DOHH2 (cell line): ENCODE measurements around the gene SENP1.

ENCODE experiments used
- H3F3A ChIP-seq: fragments of 200-600 bp; sonication (generic), shearing (Covaris generic); 2 replicates; pipeline ENCODE4 v1.6.0; 2016; ENCODE audit warnings: antibody characterized with exemption, mild to moderate bottlenecking; ENCODE audit not compliant: control insufficient read depth, insufficient read depth
- H3K27ac ChIP-seq: fragments of 200-600 bp; sonication (generic); 2 replicates; pipeline ENCODE4 v1.5.1; 2014; ENCODE audit warnings: low read depth, mild to moderate bottlenecking, low read length, moderate library complexity
- H3K27me3 ChIP-seq: fragments of 200-600 bp; sonication (generic); 2 replicates; pipeline ENCODE4 v1.6.1; 2014; ENCODE audit warnings: mild to moderate bottlenecking, low read length, mixed read lengths; ENCODE audit not compliant: control insufficient read depth
- H3K36me3 ChIP-seq: fragments of 200-600 bp; sonication (generic); 2 replicates; pipeline ENCODE4 v1.6.1; 2014; ENCODE audit warnings: mild to moderate bottlenecking, low read length, moderate library complexity, mixed read lengths; ENCODE audit not compliant: control insufficient read depth
- H3K4me1 ChIP-seq: fragments of 200-600 bp; sonication (generic); 2 replicates; pipeline ENCODE4 v1.6.1; 2014; ENCODE audit warnings: mild to moderate bottlenecking, low read length, mixed read lengths; ENCODE audit not compliant: control insufficient read depth
- H3K4me2 ChIP-seq: fragments of 200-600 bp; sonication (generic); 2 replicates; pipeline ENCODE4 v1.6.0; 2014; ENCODE audit warnings: mild to moderate bottlenecking, low read length, moderate library complexity
- H3K4me3 ChIP-seq: fragments of 200-600 bp; sonication (generic); 2 replicates; pipeline ENCODE4 v1.5.1; 2014; ENCODE audit warnings: mild to moderate bottlenecking, low read length, mixed read lengths
- H3K79me2 ChIP-seq: fragments of 200-600 bp; sonication (generic); 2 replicates; pipeline ENCODE4 v1.6.1; 2014; ENCODE audit warnings: mild to moderate bottlenecking, low read length, mixed read lengths; ENCODE audit not compliant: control insufficient read depth
- H3K9me2 ChIP-seq: fragments of 200-600 bp; sonication (generic); replicated peaks from 2 replicates; pipeline ENCODE4 v1.6.1; 2014; ENCODE audit warnings: mild to moderate bottlenecking, low read length, mixed read lengths; ENCODE audit not compliant: control insufficient read depth
- H3K9me3 ChIP-seq: fragments of 200-600 bp; sonication (generic); 2 replicates; pipeline ENCODE4 v1.6.1; 2014; ENCODE audit warnings: antibody characterized with exemption, low read length, mixed read lengths; ENCODE audit not compliant: control insufficient read depth, insufficient read depth
- H4K20me1 ChIP-seq: fragments of 200-600 bp; sonication (generic); 2 replicates; pipeline ENCODE4 v1.6.0; 2014; ENCODE audit warnings: low read depth, mild to moderate bottlenecking, antibody characterized with exemption, low read length, moderate library complexity; ENCODE audit not compliant: control insufficient read depth, insufficient read depth
- CTCF ChIP-seq: fragments of 200-600 bp; sonication (generic); IDR thresholded peaks from one replicate; pipeline ENCODE4 v1.5.1; 2014; ENCODE audit warnings: antibody characterized with exemption, mild to moderate bottlenecking, low read depth, low read length; ENCODE audit not compliant: poor library complexity, severe bottlenecking
- EZH2phosphoT487 ChIP-seq: fragments of 200-600 bp; sonication (generic); IDR thresholded peaks from 2 replicates; pipeline ENCODE4 v1.6.1; 2017; ENCODE audit warnings: borderline replicate concordance, mild to moderate bottlenecking, antibody characterized with exemption, low read length, moderate library complexity, mixed read lengths

The SENP1 gene

GRCh38 chr12:48054955-48055821, 50.7 kb downstream of the SENP1 start:
- Histone ChIP-seq H3K4me3 (no peak overlapping the region), H3K4me1 (no peaks in the 10 kb centered on the region), H3K27me3 (no peaks in the 10 kb centered on the region), H3K9me2 (no peaks in the 10 kb centered on the region), H3K27ac (no peak overlapping the region), H3K36me3 (peaks cover 34% of the 10 kb centered on the region), H3K4me2 (no peak overlapping the region), H3F3A (peaks cover 3% of the 10 kb centered on the region; the same call in 1 of the 2 replicates), H3K79me2 (no peaks in the 10 kb centered on the region), H4K20me1 (no peaks in the 10 kb centered on the region), H3K9me3 (peaks cover 5% of the 10 kb centered on the region; the same call in 1 of the 2 replicates)
- TF ChIP-seq CTCF (no peak), EZH2phosphoT487 (no peak)

- no peaks in the 10 kb centered on the region for H3K9me2 ChIP-seq
- H3K4me2 ChIP-seq: no peak overlapping the region
- H3K27me3 ChIP-seq: no peaks in the 10 kb centered on the region
- no peak overlapping the region for H3K4me3 ChIP-seq
- H3K9me3 ChIP-seq: peaks cover 2% of the 10 kb centered on the region; the same call in 1 of the 2 replicates
- H4K20me1 ChIP-seq: no peaks in the 10 kb centered on the region
- TF ChIP-seq CTCF (no peak), EZH2phosphoT487 (no peak)
- H3K4me1 ChIP-seq: no peaks in the 10 kb centered on the region
- no peaks in the 10 kb centered on the region for H3K79me2 ChIP-seq
- H3F3A ChIP-seq: no peaks in the 10 kb centered on the region
- no peak overlapping the region for H3K27ac ChIP-seq
- peaks cover 33% of the 10 kb centered on the region for H3K36me3 ChIP-seq
Observed at GRCh38 chr12:48053883-48054282, 52.0 kb downstream of the SENP1 start.

GRCh38 chr12:48053122-48053521, 52.8 kb downstream of the SENP1 start:
- no peaks in the 10 kb centered on the region for H3K4me1 ChIP-seq
- no peak overlapping the region for H3K27ac ChIP-seq
- H3K27me3 ChIP-seq: no peaks in the 10 kb centered on the region
- H3K4me3 ChIP-seq: no peak overlapping the region
- no peaks in the 10 kb centered on the region for H4K20me1 ChIP-seq
- no peaks in the 10 kb centered on the region for H3K9me3 ChIP-seq
- no peak for TF ChIP-seq EZH2phosphoT487
- peaks cover 34% of the 10 kb centered on the region for H3K36me3 ChIP-seq
- H3F3A ChIP-seq: no peaks in the 10 kb centered on the region
- H3K9me2 ChIP-seq: no peaks in the 10 kb centered on the region
- no peaks in the 10 kb centered on the region for H3K79me2 ChIP-seq
- H3K4me2 ChIP-seq: no peak overlapping the region

GRCh38 chr12:48051681-48052080, 54.2 kb downstream of the SENP1 start:
- Histone ChIP-seq H3K4me3 (no peak overlapping the region), H3K36me3 (peaks cover 48% of the 10 kb centered on the region), H3K79me2 (no peaks in the 10 kb centered on the region), H3K27ac (no peak overlapping the region), H3K4me1 (no peaks in the 10 kb centered on the region), H3K4me2 (no peak overlapping the region), H4K20me1 (no peaks in the 10 kb centered on the region), H3F3A (no peaks in the 10 kb centered on the region), H3K9me2 (no peaks in the 10 kb centered on the region), H3K27me3 (no peaks in the 10 kb centered on the region), H3K9me3 (no peaks in the 10 kb centered on the region)
- TF ChIP-seq EZH2phosphoT487: no peak
- TF ChIP-seq CTCF: no peak
